Spleen (tissue), 11 donors: ENCODE measurements around the gene RGL4. TPM values are rescaled to one million over a fixed set of nuclear protein-coding genes. Genes with fewer than 3 reads are reported as not detected.

Source experiments
- DNase-seq: peaks from one replicate; pipeline ENCODE4 v3.0.0-alpha.2; 2020
- H3K27ac ChIP-seq, 8 donors: fragments of 200-600 bp; sonication (generic) in 7 of 8; 1 replicate in 4 of 8; 2 replicates in 4 of 8; pipeline versions ENCODE4 v1.5.0 to v1.8.0; 2016 to 2021; ENCODE audit warnings: inconsistent platforms in 4 of 8, mild to moderate bottlenecking in 4 of 8, moderate library complexity in 1 of 8
- H3K27me3 ChIP-seq, 7 donors: fragments of 200-600 bp; sonication (generic) in 6 of 7; replicated peaks in 1 of 7; 1 replicate in 4 of 7; 2 replicates in 3 of 7; pipeline versions ENCODE4 v1.5.0 to v1.8.0; 2016 to 2021; ENCODE audit warnings: inconsistent platforms in 3 of 7, mild to moderate bottlenecking in 1 of 7
- H3K36me3 ChIP-seq, 6 donors: fragments of 200-600 bp; sonication (generic) in 5 of 6; 1 replicate in 4 of 6; 2 replicates in 2 of 6; pipeline versions ENCODE4 v1.5.0 to v1.8.0; 2016 to 2021; ENCODE audit warnings: inconsistent platforms in 2 of 6
- H3K4me1 ChIP-seq, 6 donors: fragments of 200-600 bp; sonication (generic) in 5 of 6; 1 replicate in 3 of 6; 2 replicates in 3 of 6; pipeline versions ENCODE4 v1.5.0 to v1.8.0; 2016 to 2021; ENCODE audit warnings: inconsistent platforms in 3 of 6
- H3K4me3 ChIP-seq, 8 donors: fragments of 200-600 bp; sonication (generic) in 7 of 8; 1 replicate in 4 of 8; 2 replicates in 4 of 8; pipeline versions ENCODE4 v1.5.0 to v1.8.0; 2016 to 2021; ENCODE audit warnings: inconsistent platforms in 4 of 8, mild to moderate bottlenecking in 4 of 8, moderate library complexity in 2 of 8
- H3K9me3 ChIP-seq, 8 donors: fragments of 200-600 bp; sonication (generic) in 7 of 8; 1 replicate in 4 of 8; 2 replicates in 4 of 8; pipeline versions ENCODE4 v1.5.0 to v1.8.0; 2016 to 2021; ENCODE audit warnings: inconsistent platforms in 4 of 8
- CTCF ChIP-seq, 11 experiments: fragments of 200-600 bp in 7 of 11; fragments of 450-650 bp in 4 of 11; sonication (generic) in 4 of 11; IDR thresholded peaks in 8 of 11; conservative IDR thresholded peaks in 3 of 11; 1 replicate in 7 of 11; 2 replicates in 4 of 11; pipeline versions ENCODE4 v1.4.0 to v1.8.0; 2016 to 2021; ENCODE audit warnings: antibody characterized with exemption in 11 of 11, inconsistent platforms in 4 of 11, mild to moderate bottlenecking in 1 of 11
- POLR2A ChIP-seq, 3 donors: fragments of 450-650 bp; IDR thresholded peaks; one replicate each; pipeline ENCODE4 v1.5.1; 2017; ENCODE audit warnings: antibody characterized with exemption in 3 of 3, mild to moderate bottlenecking in 1 of 3
- POLR2AphosphoS5 ChIP-seq, 3 donors: sonication (generic); formaldehyde crosslinking; IDR thresholded peaks; one replicate each; pipeline ENCODE4 v1.5.1; 2017; ENCODE audit warnings: antibody characterized with exemption in 3 of 3
- WGBS, 5 donors: extraction: QIAGEN DNeasy Blood & Tissue Kit in 3 of 5; methylation state at CpG; one replicate each; pipeline versions ENCODE4 v1.1.5 to v1.1.7; 2013 to 2018; 5-methylcytosine and 5-hydroxymethylcytosine counted together
- intact Hi-C: fragments of 100-400 bp; cut with DNase I; formaldehyde crosslinking; loops from one replicate; pipeline ENCODE4 v1.15.0; 2023; ENCODE audit warnings: low total_unique reads
- polyA plus RNA-seq, 3 donors: library from polyadenylated mRNA; stranded (reverse); fragments of 200-250 nt; gene quantifications; one replicate each; pipeline ENCODE4 v1.2.1, GENCODE V29; 2013
- total RNA-seq, 7 donors: library from RNA; depleted of rRNA in 3 of 7; stranded (reverse); fragments of >200 nt in 3 of 7; fragmentation: NEBNext Ultra II Directional in 4 of 7; extraction: Animal tissue kit (Norgen Biotek cat#: 25700) in 4 of 7; gene quantifications; one replicate each; pipeline versions ENCODE4 v1.1.0 to v1.2.1, GENCODE V29; 2016 to 2021
- donor health status: healthy with polysubstance abuse.
- donor health status: DM: no; HTN: no; CAD: no; lungs with moderate emphysema.
- donor health status: DM: no; HTN: no; CAD: no.
- donor health status: Bipolar disorder and iron deficiency.
- donor health status: healthy.
- donor health status: DM: no; HTN: no; CAD: no.
- donor health status: DM: yes; HTN: yes; CAD: no.

RGL4 gene
- total and polyA plus RNA-seq, 10 donors, result 9.6 to 46.6 (median 17.6) TPM

- intact Hi-C loops, result no loop called here
- Histone ChIP-seq H3K4me3 (no peak overlapping the region), H3K27me3 (no peaks in the 10 kb centered on the region), H3K4me1 (peaks cover 0 to 8% (median 0%) of the 10 kb centered on the region in 6 donors), H3K9me3 (peaks cover 0 to 12% (median 6%) of the 10 kb centered on the region in 8 donors), H3K27ac (no peak overlapping the region), H3K36me3 (peaks cover 6 to 47% (median 28%) of the 10 kb centered on the region in 6 donors)
- DNase-seq, result no peak
- TF ChIP-seq POLR2AphosphoS5 (IDR thresholded peaks at IDR 0.05) (no peak), POLR2A (IDR thresholded peaks at IDR 0.05) (no peak), CTCF (IDR thresholded peaks at IDR 0.05 in 8 of 11, conservative IDR thresholded peaks at IDR 0.05 in 3 of 11) (no peak)
- 95 to 99% (median 97%) methylated on average over 13 to 14 of the region's 14 CpGs for WGBS, 5 donors
These were observed 53.7 kb downstream of the RGL4 start for GRCh38 chr22:23744485-23744884.

- Histone ChIP-seq H3K4me1 (peaks cover 0 to 20% (median 11%) of the 10 kb centered on the region in 6 donors), H3K27me3 (no peaks in the 10 kb centered on the region), H3K27ac (no peak overlapping the region), H3K36me3 (peaks cover 6 to 46% (median 28%) of the 10 kb centered on the region in 6 donors), H3K4me3 (no peak overlapping the region), H3K9me3 (peaks cover 0 to 12% (median 6%) of the 10 kb centered on the region in 8 donors)
- no peak for DNase-seq
- TF ChIP-seq POLR2AphosphoS5 (IDR thresholded peaks at IDR 0.05) (no peak), CTCF (IDR thresholded peaks at IDR 0.05 in 8 of 11, conservative IDR thresholded peaks at IDR 0.05 in 3 of 11) (no peak), POLR2A (IDR thresholded peaks at IDR 0.05) (no peak)
- intact Hi-C loops, result no loop called here
- 72 to 91% (median 76%) methylated on average over 6 of the region's 6 CpGs for WGBS, 5 donors
These were observed 55.0 kb downstream of the RGL4 start for GRCh38 chr22:23745791-23746190.

Other genes starting within 250 kb of the RGL4 start
- gene IGLL1, start 110.7 kb upstream of the RGL4 start, total RNA-seq, result not detected
- gene IGLL1, start 110.7 kb upstream of the RGL4 start, polyA plus RNA-seq, result under 1 TPM in 1 of 3 donors, not detected in 2; 0.26 TPM
- 1 to 10 TPM in 3 of 7 donors, under 1 TPM in 1, not detected in 3; 0.44 to 2.5 (median 2.2) TPM for gene DRICH1, start 58.7 kb upstream of the RGL4 start, total RNA-seq
- 1 to 10 TPM in 2 of 3 donors, under 1 TPM in 1; 0.29 to 2.2 (median 1.6) TPM for gene DRICH1, start 58.7 kb upstream of the RGL4 start, polyA plus RNA-seq
- gene ZNF70, start 60.1 kb downstream of the RGL4 start, total RNA-seq, result 1 to 10 TPM; 5.0 to 7.4 (median 6.0) TPM
- 1 to 10 TPM in 1 of 3 donors, under 1 TPM in 2; 0.55 to 1.3 (median 0.72) TPM for gene ZNF70, start 60.1 kb downstream of the RGL4 start, polyA plus RNA-seq
- gene VPREB3, start 63.4 kb downstream of the RGL4 start, total RNA-seq, result 100 to 1,000 TPM in 1 of 7 donors, 10 to 100 TPM in 6; 24.9 to 103 (median 49.5) TPM
- gene VPREB3, start 63.4 kb downstream of the RGL4 start, polyA plus RNA-seq, result 100 to 1,000 TPM; 315 to 472 (median 377) TPM
- gene C22orf15, start 72.0 kb downstream of the RGL4 start, total RNA-seq, result under 1 TPM in 4 of 7 donors, not detected in 3; 0.44 to 0.97 (median 0.76) TPM
- 1 to 10 TPM in 1 of 3 donors, under 1 TPM in 2; 0.29 to 1.4 (median 0.59) TPM for gene C22orf15, start 72.0 kb downstream of the RGL4 start, polyA plus RNA-seq
- 100 to 1,000 TPM in 1 of 7 donors, 10 to 100 TPM in 6; 16.8 to 101 (median 83.4) TPM for gene CHCHD10, start 77.0 kb downstream of the RGL4 start, total RNA-seq
- gene CHCHD10, start 77.0 kb downstream of the RGL4 start, polyA plus RNA-seq, result 100 to 1,000 TPM; 117 to 189 (median 167) TPM
- gene MMP11, start 81.8 kb downstream of the RGL4 start, total RNA-seq, result 10 to 100 TPM in 1 of 7 donors, 1 to 10 TPM in 5, under 1 TPM in 1; 0.66 to 11.0 (median 3.3) TPM
- gene MMP11, start 81.8 kb downstream of the RGL4 start, polyA plus RNA-seq, result 1 to 10 TPM; 4.4 to 6.8 (median 4.7) TPM
- 100 to 1,000 TPM in 2 of 7 donors, 10 to 100 TPM in 5; 72.8 to 166 (median 84.6) TPM for gene SMARCB1, start 96.0 kb downstream of the RGL4 start, total RNA-seq
- 100 to 1,000 TPM in 1 of 3 donors, 10 to 100 TPM in 2; 64.2 to 100 (median 86.9) TPM for gene SMARCB1, start 96.0 kb downstream of the RGL4 start, polyA plus RNA-seq
- gene DERL3, start 148.0 kb downstream of the RGL4 start, total RNA-seq, result 10 to 100 TPM; 10.2 to 62.8 (median 30.4) TPM
- 10 to 100 TPM; 16.1 to 18.8 (median 17.9) TPM for gene DERL3, start 148.0 kb downstream of the RGL4 start, polyA plus RNA-seq
- 10 to 100 TPM; 12.0 to 21.7 (median 16.9) TPM for gene SLC2A11, start 166.9 kb downstream of the RGL4 start, total RNA-seq
- gene SLC2A11, start 166.9 kb downstream of the RGL4 start, polyA plus RNA-seq, result 10 to 100 TPM; 15.6 to 23.5 (median 16.2) TPM
- 100 to 1,000 TPM; 168 to 346 (median 211) TPM for gene MIF, start 203.4 kb downstream of the RGL4 start, total RNA-seq
- gene MIF, start 203.4 kb downstream of the RGL4 start, polyA plus RNA-seq, result 100 to 1,000 TPM; 421 to 580 (median 501) TPM